HCT116 (cell line): ENCODE measurements around the gene GRM3. TPM values are rescaled to one million over a fixed set of nuclear protein-coding genes. Genes with fewer than 3 reads are reported as not detected.

Experiments
- ATAC-seq: fragments of 200-7000 bp; cut with Tn5 transposase; 2 replicates; pipeline ENCODE4 v1.9.1; 2020; ENCODE audit warnings: mild to moderate bottlenecking, moderate library complexity
- BruUV-seq: library from RNA; stranded (reverse); fragments of 400-500 nt; replicated peaks from 2 replicates; lab custom pipeline; 2021; lab: Mats Ljungman, UMichigan
- CTCF ChIA-PET: fragments of 300-600 bp; sonication (Branson Sonifier 250); formaldehyde crosslinking; loops from one replicate; lab custom pipeline; 2021; ENCODE audit warnings: antibody characterized with exemption; lab: Charles Lee
- POLR2A ChIA-PET: fragments of 300-600, 350-600 bp; sonication (Branson Sonifier 250); formaldehyde crosslinking; loops from one replicate; lab custom pipeline; 2021; ENCODE audit warnings: antibody characterized with exemption; lab: Charles Lee
- RAD21 ChIA-PET, 2 experiments: fragments of 300-600 bp; sonication (Branson Sonifier 250); formaldehyde crosslinking; loops; one replicate each; lab custom pipeline; 2023; ENCODE audit warnings: low total read pairs in 2 of 2; ENCODE audit not compliant: uncharacterized antibody in 2 of 2, unreplicated experiment in 2 of 2, low non-redundant PET in 1 of 2; lab: Charles Lee
- DNase-seq: peaks from one replicate; pipeline ENCODE4 v3.0.0-alpha.2; 2010; ENCODE audit warnings: low read depth, low spot score
- H2AFZ ChIP-seq: fragments of 200-600 bp; shearing (Covaris generic), sonication (generic); 2 replicates; pipeline ENCODE4 v1.6.1; 2017; ENCODE audit warnings: low read depth, mixed run types, mixed read lengths, antibody characterized with exemption, low read length; ENCODE audit not compliant: poor library complexity, severe bottlenecking
- H3K27ac ChIP-seq: 2 replicates; pipeline ENCODE4 v1.5.1; 2012; ENCODE audit warnings: low read depth, low read length
- H3K27me3 ChIP-seq: fragments of 200-600 bp; sonication (generic); 2 replicates; pipeline ENCODE4 v1.6.1; 2016; ENCODE audit warnings: mixed run types, low read length, mixed read lengths; ENCODE audit not compliant: insufficient read depth
- H3K36me3 ChIP-seq, 2 experiments: fragments of 200-500 bp in 1 of 2; fragments of 200-600 bp in 1 of 2; sonication (Bioruptor generic) in 1 of 2; sonication (generic) in 1 of 2; 2 replicates each; pipeline versions ENCODE4 v1.5.1 to v1.6.1; 2014 to 2016; ENCODE audit warnings: low read length in 2 of 2, inconsistent platforms in 1 of 2, mixed read lengths in 1 of 2, mixed run types in 1 of 2; ENCODE audit not compliant: insufficient read depth in 2 of 2, control insufficient read depth in 1 of 2
- H3K4me1 ChIP-seq, 2 experiments: fragments of 200-600 bp in 1 of 2; sonication (generic) in 1 of 2; 2 replicates each; pipeline versions ENCODE4 v1.5.1 to v1.6.1; 2012 to 2017; ENCODE audit warnings: low read length in 2 of 2, inconsistent platforms in 1 of 2, mild to moderate bottlenecking in 1 of 2, mixed read lengths in 1 of 2, mixed run types in 1 of 2, moderate library complexity in 1 of 2; ENCODE audit not compliant: insufficient read depth in 2 of 2, control insufficient read depth in 1 of 2
- H3K4me2 ChIP-seq: fragments of 200-600 bp; sonication (generic); 2 replicates; pipeline ENCODE4 v1.6.1; 2017; ENCODE audit warnings: mixed run types, low read length, mixed read lengths
- H3K4me3 ChIP-seq, 2 experiments: fragments of 200-600 bp in 1 of 2; sonication (generic) in 1 of 2; replicated peaks in 1 of 2; 2 replicates each; pipeline ENCODE4 v1.5.1; 2011 to 2016; ENCODE audit warnings: low read length in 2 of 2, control low read depth in 1 of 2, low read depth in 1 of 2, mild to moderate bottlenecking in 1 of 2, mixed read lengths in 1 of 2, mixed run types in 1 of 2
- H3K79me2 ChIP-seq: fragments of 200-600 bp; sonication (generic); 2 replicates; pipeline ENCODE4 v1.6.1; 2017; ENCODE audit warnings: mild to moderate bottlenecking, mixed run types, low read length, moderate library complexity, mixed read lengths; ENCODE audit not compliant: insufficient read depth
- H3K9ac ChIP-seq: fragments of 200-600 bp; sonication (generic); 2 replicates; pipeline ENCODE4 v1.6.1; 2016; ENCODE audit warnings: low read length, mixed read lengths
- H3K9me2 ChIP-seq: fragments of 200-600 bp; sonication (generic), shearing (Covaris generic); 2 replicates; pipeline ENCODE4 v1.6.1; 2017; ENCODE audit warnings: mixed run types, mild to moderate bottlenecking, moderate library complexity; ENCODE audit not compliant: insufficient read depth
- H3K9me3 ChIP-seq, 2 experiments: fragments of 200-500 bp in 1 of 2; fragments of 200-600 bp in 1 of 2; sonication (Bioruptor generic) in 1 of 2; sonication (generic) in 1 of 2; 2 replicates each; pipeline ENCODE4 v1.6.1; 2014 to 2017; ENCODE audit warnings: low read length in 2 of 2, mixed read lengths in 2 of 2, inconsistent platforms in 1 of 2, low read depth in 1 of 2, mild to moderate bottlenecking in 1 of 2, mixed run types in 1 of 2, moderate library complexity in 1 of 2; ENCODE audit not compliant: control insufficient read depth in 1 of 2, insufficient read depth in 1 of 2
- H4K20me1 ChIP-seq: fragments of 200-600 bp; sonication (generic), shearing (Covaris generic); 2 replicates; pipeline ENCODE4 v1.6.1; 2017; ENCODE audit warnings: mixed run types, mild to moderate bottlenecking, moderate library complexity; ENCODE audit not compliant: insufficient read depth
- ATF3 ChIP-seq: IDR thresholded peaks from 2 replicates; pipeline ENCODE4 v1.6.1; 2012
- CBX3 ChIP-seq: IDR thresholded peaks from 2 replicates; pipeline ENCODE4 v1.6.1; 2012; ENCODE audit warnings: low read depth
- ELF1 ChIP-seq: IDR thresholded peaks from 2 replicates; pipeline ENCODE4 v1.6.1; 2012; ENCODE audit warnings: low read depth, borderline replicate concordance
- EZH2 ChIP-seq: fragments of 200-600 bp; sonication (generic); IDR thresholded peaks from 2 replicates; pipeline ENCODE4 v1.6.1; 2017; ENCODE audit warnings: antibody characterized with exemption, mixed run types
- EZH2phosphoT487 ChIP-seq: fragments of 200-600 bp; IDR thresholded peaks from 2 replicates; pipeline ENCODE4 v1.6.1; 2018; ENCODE audit warnings: antibody characterized with exemption, borderline replicate concordance
- FOSL1 ChIP-seq: IDR thresholded peaks from 2 replicates; pipeline ENCODE4 v1.6.1; 2012; ENCODE audit warnings: low read depth
- POLR2A ChIP-seq: IDR thresholded peaks from 2 replicates; pipeline ENCODE4 v1.7.0; 2011; ENCODE audit warnings: borderline replicate concordance; ENCODE audit not compliant: insufficient read depth, insufficient read length; ENCODE audit errors: extremely low read depth
- POLR2AphosphoS5 ChIP-seq: IDR thresholded peaks from 2 replicates; pipeline ENCODE4 v1.6.1; 2011; ENCODE audit warnings: mild to moderate bottlenecking, low read depth, low read length, moderate library complexity
- RAD21 ChIP-seq: IDR thresholded peaks from 2 replicates; pipeline ENCODE4 v1.6.1; 2012; ENCODE audit warnings: low read depth, mild to moderate bottlenecking
- REST ChIP-seq: IDR thresholded peaks from 2 replicates; pipeline ENCODE4 v1.6.1; 2012; ENCODE audit warnings: low read depth
- SIN3A ChIP-seq: IDR thresholded peaks from 2 replicates; pipeline ENCODE4 v1.6.1; 2012; ENCODE audit warnings: low read depth
- TCF7L2 ChIP-seq: IDR thresholded peaks from 2 replicates; pipeline ENCODE4 v1.7.0; 2011; ENCODE audit warnings: borderline replicate concordance, inconsistent platforms; ENCODE audit not compliant: insufficient read depth, insufficient read length; ENCODE audit errors: extremely low read depth
- YY1 ChIP-seq: IDR thresholded peaks from 2 replicates; pipeline ENCODE4 v1.6.1; 2011; ENCODE audit warnings: low read length, low read depth, moderate library complexity, mild to moderate bottlenecking; ENCODE audit not compliant: insufficient replicate concordance; ENCODE audit errors: extremely low read depth
- ZBTB33 ChIP-seq: IDR thresholded peaks from 2 replicates; pipeline ENCODE4 v1.6.1; 2011; ENCODE audit warnings: mild to moderate bottlenecking, low read length, moderate library complexity; ENCODE audit not compliant: insufficient replicate concordance; ENCODE audit errors: extremely low read depth
- ZNF274 ChIP-seq: fragments of 200-500 bp; sonication (Bioruptor generic); IDR thresholded peaks from 2 replicates; pipeline ENCODE4 v1.6.1; 2014; ENCODE audit warnings: mild to moderate bottlenecking, low read depth, low read length, inconsistent platforms
- intact Hi-C: fragments of 100-400 bp; cut with micrococcal nuclease; formaldehyde crosslinking; loops from 2 replicates; pipeline ENCODE4 v1.10.0; 2022
- total RNA-seq: library from RNA; stranded (reverse); gene quantifications from one replicate; pipeline ENCODE4 v1.2.1, GENCODE V29; 2021; ENCODE audit not compliant: unreplicated experiment

The GRM3 gene
- total RNA-seq, 1 experiment from 2014 or later = not detected

- Histone ChIP-seq H4K20me1 (no peaks in the 10 kb centered on the region), H3K4me2 (no peak overlapping the region), H3K4me3 (no peak overlapping the region), H3K79me2 (no peaks in the 10 kb centered on the region), H3K4me1 (no peaks in the 10 kb centered on the region), H3K9me3 (no peaks in the 10 kb centered on the region), H3K9me2 (no peaks in the 10 kb centered on the region), H3K27me3 (no peaks in the 10 kb centered on the region), H2AFZ (no peak overlapping the region), H3K27ac (no peak overlapping the region), H3K36me3 (no peaks in the 10 kb centered on the region), H3K9ac (no peak overlapping the region)
- CTCF ChIA-PET = no interaction called here
- no TSS peak for BruUV-seq
- RAD21 ChIA-PET = no interaction called here
- no peak for TF ChIP-seq FOSL1
- TF ChIP-seq SIN3A = no peak
- TF ChIP-seq EZH2 = no peak
- TF ChIP-seq POLR2AphosphoS5 = no peak
- TF ChIP-seq ELF1 = no peak
- no peak for TF ChIP-seq EZH2phosphoT487
- no peak for TF ChIP-seq ATF3
- no peak for TF ChIP-seq TCF7L2
- TF ChIP-seq YY1 = no peak
- ATAC-seq = no peak
- no peak for DNase-seq
- intact Hi-C loops = no loop called here
- POLR2A ChIA-PET = no interaction called here
Measured at GRCh38 chr7:86784765-86785164, 141.1 kb downstream of the GRM3 start.

GRCh38 chr7:86785641-86786040 lies 141.9 kb downstream of the GRM3 start:
- BruUV-seq = no TSS peak
- ChIA-PET CTCF (no interaction called here), POLR2A (no interaction called here)
- no peak for TF ChIP-seq TCF7L2
- TF ChIP-seq ZNF274 = no peak
- TF ChIP-seq YY1 = no peak
- no peak for TF ChIP-seq CBX3
- TF ChIP-seq ZBTB33 = no peak
- TF ChIP-seq REST = no peak
- no peak for TF ChIP-seq SIN3A
- no peak for TF ChIP-seq RAD21
- TF ChIP-seq EZH2phosphoT487 = no peak
- no peak for TF ChIP-seq POLR2A
- no peak for TF ChIP-seq ELF1

More at GRCh38 chr7:86785641-86786040, 141.9 kb downstream of the GRM3 start:
- Histone ChIP-seq H3K4me1 (no peaks in the 10 kb centered on the region), H3K9me2 (no peaks in the 10 kb centered on the region), H3K4me3 (no peak overlapping the region), H3K79me2 (no peaks in the 10 kb centered on the region), H2AFZ (no peak overlapping the region), H3K4me2 (no peak overlapping the region), H3K9ac (no peak overlapping the region), H4K20me1 (no peaks in the 10 kb centered on the region), H3K27ac (no peak overlapping the region), H3K27me3 (no peaks in the 10 kb centered on the region), H3K9me3 (no peaks in the 10 kb centered on the region), H3K36me3 (no peaks in the 10 kb centered on the region)
- RAD21 ChIA-PET = no interaction called here
- no peak for DNase-seq
- intact Hi-C loops = no loop called here
- no peak for ATAC-seq
